ENCODE data around the gene WIPF1.

- TF ChIP-seq EP300 (conservative IDR thresholded peaks at IDR 0.05; ENCODE audit: poor library complexity, severe bottlenecking) (no peak), POLR2AphosphoS5 (IDR thresholded peaks at IDR 0.05) (no peak), EZH2 (IDR thresholded peaks at IDR 0.05; ENCODE audit: borderline replicate concordance, insufficient read depth, low read length, poor library complexity, severe bottlenecking) (no peak), SMC3 (conservative IDR thresholded peaks at IDR 0.05; ENCODE audit: poor library complexity) (no peak), RAD21 (conservative IDR thresholded peaks at IDR 0.05) (no peak), TAF1 (IDR thresholded peaks at IDR 0.05; ENCODE audit: low read depth) (no peak)
- TF ChIP-seq, protein P1, sequence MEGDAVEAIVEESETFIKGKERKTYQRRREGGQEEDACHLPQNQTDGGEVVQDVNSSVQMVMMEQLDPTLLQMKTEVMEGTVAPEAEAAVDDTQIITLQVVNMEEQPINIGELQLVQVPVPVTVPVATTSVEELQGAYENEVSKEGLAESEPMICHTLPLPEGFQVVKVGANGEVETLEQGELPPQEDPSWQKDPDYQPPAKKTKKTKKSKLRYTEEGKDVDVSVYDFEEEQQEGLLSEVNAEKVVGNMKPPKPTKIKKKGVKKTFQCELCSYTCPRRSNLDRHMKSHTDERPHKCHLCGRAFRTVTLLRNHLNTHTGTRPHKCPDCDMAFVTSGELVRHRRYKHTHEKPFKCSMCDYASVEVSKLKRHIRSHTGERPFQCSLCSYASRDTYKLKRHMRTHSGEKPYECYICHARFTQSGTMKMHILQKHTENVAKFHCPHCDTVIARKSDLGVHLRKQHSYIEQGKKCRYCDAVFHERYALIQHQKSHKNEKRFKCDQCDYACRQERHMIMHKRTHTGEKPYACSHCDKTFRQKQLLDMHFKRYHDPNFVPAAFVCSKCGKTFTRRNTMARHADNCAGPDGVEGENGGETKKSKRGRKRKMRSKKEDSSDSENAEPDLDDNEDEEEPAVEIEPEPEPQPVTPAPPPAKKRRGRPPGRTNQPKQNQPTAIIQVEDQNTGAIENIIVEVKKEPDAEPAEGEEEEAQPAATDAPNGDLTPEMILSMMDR (IDR thresholded peaks at IDR 0.05; ENCODE audit: poor library complexity, severe bottlenecking): no peak
- TF ChIP-seq, protein P2, sequence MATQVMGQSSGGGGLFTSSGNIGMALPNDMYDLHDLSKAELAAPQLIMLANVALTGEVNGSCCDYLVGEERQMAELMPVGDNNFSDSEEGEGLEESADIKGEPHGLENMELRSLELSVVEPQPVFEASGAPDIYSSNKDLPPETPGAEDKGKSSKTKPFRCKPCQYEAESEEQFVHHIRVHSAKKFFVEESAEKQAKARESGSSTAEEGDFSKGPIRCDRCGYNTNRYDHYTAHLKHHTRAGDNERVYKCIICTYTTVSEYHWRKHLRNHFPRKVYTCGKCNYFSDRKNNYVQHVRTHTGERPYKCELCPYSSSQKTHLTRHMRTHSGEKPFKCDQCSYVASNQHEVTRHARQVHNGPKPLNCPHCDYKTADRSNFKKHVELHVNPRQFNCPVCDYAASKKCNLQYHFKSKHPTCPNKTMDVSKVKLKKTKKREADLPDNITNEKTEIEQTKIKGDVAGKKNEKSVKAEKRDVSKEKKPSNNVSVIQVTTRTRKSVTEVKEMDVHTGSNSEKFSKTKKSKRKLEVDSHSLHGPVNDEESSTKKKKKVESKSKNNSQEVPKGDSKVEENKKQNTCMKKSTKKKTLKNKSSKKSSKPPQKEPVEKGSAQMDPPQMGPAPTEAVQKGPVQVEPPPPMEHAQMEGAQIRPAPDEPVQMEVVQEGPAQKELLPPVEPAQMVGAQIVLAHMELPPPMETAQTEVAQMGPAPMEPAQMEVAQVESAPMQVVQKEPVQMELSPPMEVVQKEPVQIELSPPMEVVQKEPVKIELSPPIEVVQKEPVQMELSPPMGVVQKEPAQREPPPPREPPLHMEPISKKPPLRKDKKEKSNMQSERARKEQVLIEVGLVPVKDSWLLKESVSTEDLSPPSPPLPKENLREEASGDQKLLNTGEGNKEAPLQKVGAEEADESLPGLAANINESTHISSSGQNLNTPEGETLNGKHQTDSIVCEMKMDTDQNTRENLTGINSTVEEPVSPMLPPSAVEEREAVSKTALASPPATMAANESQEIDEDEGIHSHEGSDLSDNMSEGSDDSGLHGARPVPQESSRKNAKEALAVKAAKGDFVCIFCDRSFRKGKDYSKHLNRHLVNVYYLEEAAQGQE (IDR thresholded peaks at IDR 0.05; ENCODE audit: borderline replicate concordance): no peak
Observed at GRCh38 chr2:174510583-174511189, 86.9 kb downstream of the WIPF1 start.
